ENCODE results near the gene GLTPD2.

GLTPD2 gene

GRCh38 chr17:4742629-4743028 is 46.1 kb upstream of the GLTPD2 start:
- TF ChIP-seq, protein P1, sequence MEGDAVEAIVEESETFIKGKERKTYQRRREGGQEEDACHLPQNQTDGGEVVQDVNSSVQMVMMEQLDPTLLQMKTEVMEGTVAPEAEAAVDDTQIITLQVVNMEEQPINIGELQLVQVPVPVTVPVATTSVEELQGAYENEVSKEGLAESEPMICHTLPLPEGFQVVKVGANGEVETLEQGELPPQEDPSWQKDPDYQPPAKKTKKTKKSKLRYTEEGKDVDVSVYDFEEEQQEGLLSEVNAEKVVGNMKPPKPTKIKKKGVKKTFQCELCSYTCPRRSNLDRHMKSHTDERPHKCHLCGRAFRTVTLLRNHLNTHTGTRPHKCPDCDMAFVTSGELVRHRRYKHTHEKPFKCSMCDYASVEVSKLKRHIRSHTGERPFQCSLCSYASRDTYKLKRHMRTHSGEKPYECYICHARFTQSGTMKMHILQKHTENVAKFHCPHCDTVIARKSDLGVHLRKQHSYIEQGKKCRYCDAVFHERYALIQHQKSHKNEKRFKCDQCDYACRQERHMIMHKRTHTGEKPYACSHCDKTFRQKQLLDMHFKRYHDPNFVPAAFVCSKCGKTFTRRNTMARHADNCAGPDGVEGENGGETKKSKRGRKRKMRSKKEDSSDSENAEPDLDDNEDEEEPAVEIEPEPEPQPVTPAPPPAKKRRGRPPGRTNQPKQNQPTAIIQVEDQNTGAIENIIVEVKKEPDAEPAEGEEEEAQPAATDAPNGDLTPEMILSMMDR (IDR thresholded peaks at IDR 0.05): no peak
- DNase-seq (ENCODE audit: low spot score): no peak
- Histone ChIP-seq H3K4me3 (no peak overlapping the region), H3K27ac (no peak overlapping the region)

GRCh38 chr17:4743216-4743615 is 45.5 kb upstream of the GLTPD2 start:
- H3K4me3 ChIP-seq: no peak overlapping the region
- no peak overlapping the region for H3K27ac ChIP-seq
- TF ChIP-seq, protein P1 (IDR thresholded peaks at IDR 0.05): no peak
- DNase-seq (ENCODE audit: low spot score): no peak

- H3K27ac ChIP-seq: no peak overlapping the region
- no peak for DNase-seq (ENCODE audit: low spot score)
- H3K4me3 ChIP-seq: no peak overlapping the region
- TF ChIP-seq, protein P1 (IDR thresholded peaks at IDR 0.05): no peak
Observed at GRCh38 chr17:4743898-4744297, 44.9 kb upstream of the GLTPD2 start.

- TF ChIP-seq, protein P1 (IDR thresholded peaks at IDR 0.05): no peak
- no peak overlapping the region for H3K27ac ChIP-seq
- DNase-seq (ENCODE audit: low spot score): no peak
- no peak overlapping the region for H3K4me3 ChIP-seq
Observed at GRCh38 chr17:4744999-4745969, 43.5 kb upstream of the GLTPD2 start.

- TF ChIP-seq, protein P1 (IDR thresholded peaks at IDR 0.05): no peak
- H3K4me3 ChIP-seq: no peak overlapping the region
- H3K27ac ChIP-seq: peak overlapping the region in 1 of 2 donors; percentile 28
- no peak for DNase-seq (ENCODE audit: low spot score)
Observed at GRCh38 chr17:4747847-4748246, 40.9 kb upstream of the GLTPD2 start.

GRCh38 chr17:4748686-4749085 is 40.1 kb upstream of the GLTPD2 start:
- Histone ChIP-seq H3K27ac (peak overlapping the region in 1 of 2 donors; percentile 44), H3K4me3 (no peak overlapping the region)
- TF ChIP-seq, protein P1 (IDR thresholded peaks at IDR 0.05): no peak
- DNase-seq (ENCODE audit: low spot score): no peak

DNA sequence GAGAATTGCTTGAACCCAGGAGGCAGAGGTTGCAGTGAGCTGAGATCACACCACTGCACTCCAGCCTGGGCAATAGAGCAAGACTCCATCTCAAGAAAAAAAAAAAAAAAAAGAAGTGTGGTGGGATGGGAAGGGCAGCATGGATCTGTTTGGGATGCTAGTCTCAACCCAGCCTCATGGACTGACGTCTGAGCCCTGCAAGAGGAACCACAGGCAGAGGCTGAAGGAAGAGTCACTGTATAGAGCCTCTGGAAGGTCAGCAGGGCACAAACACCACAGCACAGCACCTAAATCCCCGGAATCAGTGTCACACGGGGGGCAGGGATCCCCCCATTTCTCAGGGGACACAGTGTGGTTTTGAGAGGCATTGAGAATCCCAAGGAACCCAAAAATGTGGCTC is 38.2 kb upstream of the GLTPD2 start:
- TF ChIP-seq, protein P1 (IDR thresholded peaks at IDR 0.05): no peak
- H3K4me3 ChIP-seq: no peak overlapping the region
- no peak overlapping the region for H3K27ac ChIP-seq
- DNase-seq (ENCODE audit: low spot score): no peak
